ENCODE data around the gene GNAQ. TPM values are rescaled to one million over a fixed set of nuclear protein-coding genes. Genes with fewer than 3 reads are reported as not detected.

The GNAQ gene
- total and polyA plus RNA-seq, 2 donors from 2014 or later, result 16.2 to 83.4 TPM

- Histone ChIP-seq H3K9me3 (ENCODE audit: control insufficient read depth in 2 of 3, insufficient read depth in 1 of 3, low read length in 3 of 3) (peaks cover 0 to 17% (median 0%) of the 10 kb centered on the region in 3 donors), H3K9ac (ENCODE audit: low read length in 3 of 3) (no peak overlapping the region), H3K36me3 (ENCODE audit: control insufficient read depth in 2 of 3, insufficient read depth in 3 of 3, low read length in 3 of 3) (no peaks in the 10 kb centered on the region), H3K4me3 (ENCODE audit: low read length in 3 of 3) (no peak overlapping the region), H3K4me1 (ENCODE audit: control insufficient read depth in 2 of 3, insufficient read depth in 2 of 3, low read depth in 1 of 3, low read length in 3 of 3) (no peaks in the 10 kb centered on the region), H3K27me3 (ENCODE audit: control insufficient read depth, insufficient read depth, low read length) (no peaks in the 10 kb centered on the region), H3K27ac (ENCODE audit: low read depth in 2 of 2, low read length in 2 of 2) (no peak overlapping the region)
- DNase-seq (no peak), FAIRE-seq (peak; percentile 17)
- intact Hi-C loops (cut with DNase I), result no loop called here
- no peak for TF ChIP-seq CTCF (IDR thresholded peaks at IDR 0.05; ENCODE audit: borderline replicate concordance, extremely low read depth, insufficient read depth)
Observed at GRCh38 chr9:77779010-77779409, 252.6 kb downstream of the GNAQ start.

- no peak for TF ChIP-seq CTCF (IDR thresholded peaks at IDR 0.05; ENCODE audit: borderline replicate concordance, extremely low read depth, insufficient read depth)
- intact Hi-C loops (cut with DNase I), result no loop called here
- DNase-seq (no peak), FAIRE-seq (no peak)
- no peaks in the 10 kb centered on the region for H3K36me3 ChIP-seq (ENCODE audit: control insufficient read depth in 2 of 3, insufficient read depth in 3 of 3, low read length in 3 of 3)
- peaks cover 0 to 12% (median 0%) of the 10 kb centered on the region in 3 donors for H3K9me3 ChIP-seq (ENCODE audit: control insufficient read depth in 2 of 3, insufficient read depth in 1 of 3, low read length in 3 of 3)
- no peak overlapping the region for H3K27ac ChIP-seq (ENCODE audit: low read depth in 2 of 2, low read length in 2 of 2)
- H3K9ac ChIP-seq (ENCODE audit: low read length in 3 of 3), result no peak overlapping the region
- no peaks in the 10 kb centered on the region for H3K4me1 ChIP-seq (ENCODE audit: control insufficient read depth in 2 of 3, insufficient read depth in 2 of 3, low read depth in 1 of 3, low read length in 3 of 3)
- H3K27me3 ChIP-seq (ENCODE audit: control insufficient read depth, insufficient read depth, low read length), result no peaks in the 10 kb centered on the region
- H3K4me3 ChIP-seq (ENCODE audit: low read length in 3 of 3), result no peak overlapping the region
Observed at GRCh38 chr9:77773381-77773780, 258.2 kb downstream of the GNAQ start.

- intact Hi-C loops (cut with DNase I), result no loop called here
- no peaks in the 10 kb centered on the region for H3K27me3 ChIP-seq (ENCODE audit: control insufficient read depth, insufficient read depth, low read length)
- no peak for FAIRE-seq
Observed at GRCh38 chr9:77772646-77773045, 259.0 kb downstream of the GNAQ start.

More at GRCh38 chr9:77772646-77773045, 259.0 kb downstream of the GNAQ start:
- H3K27ac ChIP-seq (ENCODE audit: low read depth in 2 of 2, low read length in 2 of 2), result no peak overlapping the region
- no peaks in the 10 kb centered on the region for H3K36me3 ChIP-seq (ENCODE audit: control insufficient read depth in 2 of 3, insufficient read depth in 3 of 3, low read length in 3 of 3)
- H3K9me3 ChIP-seq (ENCODE audit: control insufficient read depth in 2 of 3, insufficient read depth in 1 of 3, low read length in 3 of 3), result peaks cover 0 to 9% (median 0%) of the 10 kb centered on the region in 3 donors
- H3K9ac ChIP-seq (ENCODE audit: low read length in 3 of 3), result no peak overlapping the region
- H3K4me3 ChIP-seq (ENCODE audit: low read length in 3 of 3), result no peak overlapping the region
- no peaks in the 10 kb centered on the region for H3K4me1 ChIP-seq (ENCODE audit: control insufficient read depth in 2 of 3, insufficient read depth in 2 of 3, low read depth in 1 of 3, low read length in 3 of 3)
- TF ChIP-seq CTCF (IDR thresholded peaks at IDR 0.05; ENCODE audit: borderline replicate concordance, extremely low read depth, insufficient read depth), result no peak
- no peak for DNase-seq
